HEK293 (cell line): ENCODE data around the gene ANKRD11.
A peak's percentile ranks its signal among the peaks of the same experiment; 100 is the strongest.

Source experiments
- BCL11A ChIP-seq: fragments of 450-650 bp; formaldehyde crosslinking; IDR thresholded peaks from 2 replicates; pipeline ENCODE4 v1.5.1; 2016; ENCODE audit warnings: low read depth, missing biosample characterization, missing genetic modification characterization
- EGR2 ChIP-seq: fragments of 450-650 bp; formaldehyde crosslinking; IDR thresholded peaks from 2 replicates; pipeline ENCODE4 v1.5.1; 2016; ENCODE audit warnings: low read depth, missing biosample characterization, missing genetic modification characterization
- FEZF1 ChIP-seq: fragments of 450-650 bp; formaldehyde crosslinking; IDR thresholded peaks from 2 replicates; pipeline ENCODE4 v1.5.1; 2016; ENCODE audit warnings: missing biosample characterization, missing genetic modification characterization
- GLIS1 ChIP-seq: fragments of 450-650 bp; formaldehyde crosslinking; IDR thresholded peaks from 2 replicates; pipeline ENCODE4 v1.5.1; 2016; ENCODE audit warnings: missing biosample characterization, missing genetic modification characterization
- HOXA7 ChIP-seq: sonication (generic); formaldehyde crosslinking; IDR thresholded peaks from 2 replicates; pipeline ENCODE4 v1.8.1; 2022; ENCODE audit warnings: missing genetic modification reagents, borderline replicate concordance
- KLF10 ChIP-seq: fragments of 450-650 bp; IDR thresholded peaks from 2 replicates; pipeline ENCODE4 v1.5.1; 2018; ENCODE audit warnings: missing biosample characterization, mild to moderate bottlenecking, missing genetic modification characterization
- KLF16 ChIP-seq: fragments of 450-650 bp; formaldehyde crosslinking; IDR thresholded peaks from 2 replicates; pipeline ENCODE4 v1.5.1; 2017; ENCODE audit warnings: missing biosample characterization, missing genetic modification characterization
- REPIN1 ChIP-seq: fragments of 450-650 bp; formaldehyde crosslinking; IDR thresholded peaks from 2 replicates; pipeline ENCODE4 v1.5.1; 2017; ENCODE audit warnings: missing biosample characterization, missing genetic modification characterization, low read depth
- YY1 ChIP-seq: fragments of 450-650 bp; formaldehyde crosslinking; IDR thresholded peaks from 2 replicates; pipeline ENCODE4 v1.5.1; 2018; ENCODE audit warnings: missing biosample characterization, missing genetic modification characterization
- ZBTB6 ChIP-seq: fragments of 450-650 bp; formaldehyde crosslinking; IDR thresholded peaks from 2 replicates; pipeline ENCODE4 v1.5.1; 2017; ENCODE audit warnings: missing biosample characterization, missing genetic modification characterization
- ZFHX2 ChIP-seq: fragments of 450-650 bp; formaldehyde crosslinking; conservative IDR thresholded peaks from 2 replicates; pipeline ENCODE4 v1.5.1; 2016; ENCODE audit warnings: missing biosample characterization, missing genetic modification characterization
- ZFP37 ChIP-seq: fragments of 450-650 bp; formaldehyde crosslinking; IDR thresholded peaks from 2 replicates; pipeline ENCODE4 v1.5.1; 2016; ENCODE audit warnings: missing biosample characterization, missing genetic modification characterization
- ZNF121 ChIP-seq: fragments of 450-650 bp; formaldehyde crosslinking; IDR thresholded peaks from 2 replicates; pipeline ENCODE4 v1.5.1; 2016; ENCODE audit warnings: missing biosample characterization, missing genetic modification characterization
- ZNF132 ChIP-seq: fragments of 450-650 bp; formaldehyde crosslinking; IDR thresholded peaks from 2 replicates; pipeline ENCODE4 v1.5.1; 2017; ENCODE audit warnings: missing biosample characterization, missing genetic modification characterization, borderline replicate concordance
- ZNF19 ChIP-seq: fragments of 450-650 bp; formaldehyde crosslinking; IDR thresholded peaks from 2 replicates; pipeline ENCODE4; 2016; ENCODE audit warnings: missing biosample characterization, missing genetic modification characterization, low read depth
- ZNF24 ChIP-seq: fragments of 450-650 bp; formaldehyde crosslinking; IDR thresholded peaks from 2 replicates; pipeline ENCODE4 v1.5.1; 2016; ENCODE audit warnings: missing biosample characterization, missing genetic modification characterization
- ZNF248 ChIP-seq: fragments of 450-650 bp; formaldehyde crosslinking; IDR thresholded peaks from 2 replicates; pipeline ENCODE4 v1.5.1; 2017; ENCODE audit warnings: missing biosample characterization, missing genetic modification characterization
- ZNF274 ChIP-seq, 2 experiments: fragments of 200-500 bp in 1 of 2; fragments of 450-650 bp in 1 of 2; sonication (Bioruptor generic) in 1 of 2; formaldehyde crosslinking in 1 of 2; IDR thresholded peaks; 2 replicates each; pipeline versions ENCODE4 v1.5.1 to v1.6.1; 2014 to 2016; ENCODE audit warnings: borderline replicate concordance in 1 of 2, inconsistent platforms in 1 of 2, low read length in 1 of 2, missing biosample characterization in 1 of 2, missing genetic modification characterization in 1 of 2
- ZNF335 ChIP-seq: fragments of 450-650 bp; formaldehyde crosslinking; conservative IDR thresholded peaks from 2 replicates; pipeline ENCODE4 v1.5.1; 2016; ENCODE audit warnings: missing biosample characterization, missing genetic modification characterization
- ZNF350 ChIP-seq: fragments of 450-650 bp; formaldehyde crosslinking; IDR thresholded peaks from 2 replicates; pipeline ENCODE4 v1.5.0; 2017; ENCODE audit warnings: missing biosample characterization, mild to moderate bottlenecking, missing genetic modification characterization
- ZNF416 ChIP-seq: fragments of 450-650 bp; formaldehyde crosslinking; IDR thresholded peaks from 2 replicates; pipeline ENCODE4 v1.5.1; 2016; ENCODE audit warnings: missing biosample characterization, missing genetic modification characterization
- ZNF426 ChIP-seq: fragments of 450-650 bp; formaldehyde crosslinking; IDR thresholded peaks from 2 replicates; pipeline ENCODE4 v1.5.1; 2017; ENCODE audit warnings: missing biosample characterization, missing genetic modification characterization, mild to moderate bottlenecking, inconsistent platforms, moderate library complexity
- ZNF529 ChIP-seq: fragments of 450-650 bp; formaldehyde crosslinking; IDR thresholded peaks from 2 replicates; pipeline ENCODE4 v1.5.1; 2017; ENCODE audit warnings: missing genetic modification characterization, missing biosample characterization; ENCODE audit not compliant: insufficient replicate concordance
- ZNF548 ChIP-seq: fragments of 450-650 bp; formaldehyde crosslinking; IDR thresholded peaks from 2 replicates; pipeline ENCODE4 v1.5.1; 2016; ENCODE audit warnings: missing biosample characterization, missing genetic modification characterization
- ZNF561 ChIP-seq: fragments of 450-650 bp; IDR thresholded peaks from 2 replicates; pipeline ENCODE4 v1.5.1; 2018; ENCODE audit warnings: missing biosample characterization, missing genetic modification characterization, borderline replicate concordance
- ZNF596 ChIP-seq: fragments of 450-650 bp; IDR thresholded peaks from 2 replicates; pipeline ENCODE4 v1.5.0; 2018; ENCODE audit warnings: missing biosample characterization, mild to moderate bottlenecking, missing genetic modification characterization, moderate library complexity
- ZNF658 ChIP-seq: fragments of 450-650 bp; formaldehyde crosslinking; IDR thresholded peaks from 2 replicates; pipeline ENCODE4; 2016; ENCODE audit warnings: missing biosample characterization, missing genetic modification characterization
- ZNF660 ChIP-seq: fragments of 450-650 bp; IDR thresholded peaks from 2 replicates; pipeline ENCODE4 v1.5.1; 2018; ENCODE audit warnings: missing biosample characterization, mild to moderate bottlenecking, missing genetic modification characterization
- ZNF664 ChIP-seq: fragments of 450-650 bp; formaldehyde crosslinking; IDR thresholded peaks from 2 replicates; pipeline ENCODE4 v1.5.1; 2016; ENCODE audit warnings: missing biosample characterization, missing genetic modification characterization
- ZNF677 ChIP-seq: fragments of 450-650 bp; IDR thresholded peaks from 2 replicates; pipeline ENCODE4 v1.5.0; 2018; ENCODE audit warnings: missing biosample characterization, mild to moderate bottlenecking, missing genetic modification characterization, moderate library complexity
- ZNF701 ChIP-seq: fragments of 450-650 bp; formaldehyde crosslinking; IDR thresholded peaks from 2 replicates; pipeline ENCODE4 v1.5.1; 2016; ENCODE audit warnings: missing biosample characterization, missing genetic modification characterization
- ZNF707 ChIP-seq: fragments of 450-650 bp; formaldehyde crosslinking; IDR thresholded peaks from 2 replicates; pipeline ENCODE4 v1.5.1; 2016; ENCODE audit warnings: missing biosample characterization, missing genetic modification characterization
- ZNF843 ChIP-seq: fragments of 450-650 bp; formaldehyde crosslinking; IDR thresholded peaks from 2 replicates; pipeline ENCODE4 v1.5.1; 2016; ENCODE audit warnings: missing biosample characterization, missing genetic modification characterization
- ZSCAN23 ChIP-seq: fragments of 450-650 bp; formaldehyde crosslinking; IDR thresholded peaks from 2 replicates; pipeline ENCODE4 v1.5.1; 2016; ENCODE audit warnings: missing biosample characterization, missing genetic modification characterization
- TF ChIP-seq, protein P1 (sequence below): fragments of 450-650 bp; formaldehyde crosslinking; IDR thresholded peaks from 2 replicates; pipeline ENCODE4 v1.5.1; 2017; ENCODE audit warnings: missing biosample characterization, missing genetic modification characterization
- TF ChIP-seq, protein P2 (sequence below): fragments of 450-650 bp; IDR thresholded peaks from 2 replicates; pipeline ENCODE4 v1.5.1; 2018; ENCODE audit warnings: missing biosample characterization, missing genetic modification characterization
- TF ChIP-seq, protein P3 (sequence below): fragments of 450-650 bp; formaldehyde crosslinking; IDR thresholded peaks from 2 replicates; pipeline ENCODE4 v1.5.1; 2017; ENCODE audit warnings: missing biosample characterization, missing genetic modification characterization

The ANKRD11 gene

DNA sequence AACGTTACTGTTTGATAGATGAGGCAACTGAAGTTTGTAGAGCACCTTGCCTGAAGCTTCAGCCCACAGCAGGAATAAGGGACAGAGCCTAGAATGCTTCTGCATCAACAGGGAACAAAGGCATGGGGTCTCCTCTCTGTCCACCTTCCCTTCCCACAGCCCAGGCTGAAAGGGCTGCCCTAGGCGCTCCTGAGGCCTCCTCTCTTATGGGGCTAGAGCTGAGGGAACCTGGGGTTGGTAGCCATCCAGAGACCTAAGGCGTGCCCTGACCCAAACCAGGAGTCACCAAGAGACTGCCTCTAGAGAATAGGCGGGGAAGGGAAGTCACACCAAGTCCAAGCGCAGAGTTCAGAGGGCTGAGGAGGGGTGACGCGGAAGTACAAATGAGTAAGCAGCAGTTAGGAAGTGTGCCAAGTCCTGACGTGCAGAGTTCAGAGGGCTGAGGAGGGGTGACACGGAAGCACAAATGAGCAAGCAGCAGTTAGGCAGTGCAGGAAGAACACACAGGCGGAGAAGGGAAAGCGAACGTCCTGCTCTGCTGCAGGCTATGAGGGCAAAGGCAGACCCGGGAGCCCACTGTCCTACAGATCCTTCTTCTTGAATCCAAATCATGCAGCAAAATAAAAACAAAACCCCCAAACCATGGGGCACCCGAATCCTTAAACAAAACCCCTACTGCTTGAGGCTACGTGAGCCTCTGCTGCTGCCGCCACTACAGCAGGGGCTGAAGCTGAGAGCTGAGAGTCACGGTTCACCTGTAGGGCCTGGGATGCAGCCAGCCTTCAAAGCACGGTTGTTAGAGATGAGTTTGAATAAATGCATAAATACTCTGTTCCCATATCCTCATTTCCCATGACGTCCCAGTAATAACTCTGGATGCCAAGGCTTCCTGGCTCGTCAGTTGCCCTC, 15.1 kb upstream of the ANKRD11 start (continued):
- TF ChIP-seq, protein P1, sequence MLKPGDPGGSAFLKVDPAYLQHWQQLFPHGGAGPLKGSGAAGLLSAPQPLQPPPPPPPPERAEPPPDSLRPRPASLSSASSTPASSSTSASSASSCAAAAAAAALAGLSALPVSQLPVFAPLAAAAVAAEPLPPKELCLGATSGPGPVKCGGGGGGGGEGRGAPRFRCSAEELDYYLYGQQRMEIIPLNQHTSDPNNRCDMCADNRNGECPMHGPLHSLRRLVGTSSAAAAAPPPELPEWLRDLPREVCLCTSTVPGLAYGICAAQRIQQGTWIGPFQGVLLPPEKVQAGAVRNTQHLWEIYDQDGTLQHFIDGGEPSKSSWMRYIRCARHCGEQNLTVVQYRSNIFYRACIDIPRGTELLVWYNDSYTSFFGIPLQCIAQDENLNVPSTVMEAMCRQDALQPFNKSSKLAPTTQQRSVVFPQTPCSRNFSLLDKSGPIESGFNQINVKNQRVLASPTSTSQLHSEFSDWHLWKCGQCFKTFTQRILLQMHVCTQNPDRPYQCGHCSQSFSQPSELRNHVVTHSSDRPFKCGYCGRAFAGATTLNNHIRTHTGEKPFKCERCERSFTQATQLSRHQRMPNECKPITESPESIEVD (tag by site-specific recombination), result no peak
- TF ChIP-seq ZNF658 (tag by site-specific recombination) (no peak), ZNF707 (tag by site-specific recombination) (no peak), ZNF416 (no peak), ZNF24 (tag by site-specific recombination) (no peak), HOXA7 (CRISPR knock-in tag) (no peak), YY1 (tag by site-specific recombination) (no peak), REPIN1 (tag by site-specific recombination) (no peak), ZNF561 (tag by site-specific recombination) (no peak), ZNF350 (tag by site-specific recombination) (no peak), BCL11A (no peak), ZNF664 (tag by site-specific recombination) (no peak; the same call in 1 of the 2 replicates), ZNF426 (tag by site-specific recombination) (no peak), EGR2 (no peak), ZNF248 (tag by site-specific recombination) (no peak), ZNF701 (tag by site-specific recombination) (no peak), ZBTB6 (tag by site-specific recombination) (no peak), ZNF548 (tag by site-specific recombination) (no peak), ZFP37 (tag by site-specific recombination) (no peak), ZNF677 (tag by site-specific recombination) (no peak), ZNF121 (no peak), ZNF660 (tag by site-specific recombination) (peak; percentile 36; the same call in 1 of the 2 replicates), ZNF843 (no peak), KLF10 (tag by site-specific recombination) (no peak), ZNF274 (IDR thresholded peaks at IDR 0.05; ENCODE audit: low read length) (no peak), ZNF274 (tag by site-specific recombination; IDR thresholded peaks at IDR 0.05; ENCODE audit: borderline replicate concordance) (no peak), GLIS1 (tag by site-specific recombination) (no peak), ZNF19 (no peak), ZFHX2 (no peak), ZNF529 (tag by site-specific recombination) (no peak), FEZF1 (tag by site-specific recombination) (peak; percentile 78; the same call in 1 of the 2 replicates), ZSCAN23 (no peak), ZNF132 (tag by site-specific recombination) (no peak), ZNF596 (tag by site-specific recombination) (no peak), KLF16 (tag by site-specific recombination) (no peak), ZNF335 (tag by site-specific recombination) (peak; percentile 45)
- TF ChIP-seq, protein P2, sequence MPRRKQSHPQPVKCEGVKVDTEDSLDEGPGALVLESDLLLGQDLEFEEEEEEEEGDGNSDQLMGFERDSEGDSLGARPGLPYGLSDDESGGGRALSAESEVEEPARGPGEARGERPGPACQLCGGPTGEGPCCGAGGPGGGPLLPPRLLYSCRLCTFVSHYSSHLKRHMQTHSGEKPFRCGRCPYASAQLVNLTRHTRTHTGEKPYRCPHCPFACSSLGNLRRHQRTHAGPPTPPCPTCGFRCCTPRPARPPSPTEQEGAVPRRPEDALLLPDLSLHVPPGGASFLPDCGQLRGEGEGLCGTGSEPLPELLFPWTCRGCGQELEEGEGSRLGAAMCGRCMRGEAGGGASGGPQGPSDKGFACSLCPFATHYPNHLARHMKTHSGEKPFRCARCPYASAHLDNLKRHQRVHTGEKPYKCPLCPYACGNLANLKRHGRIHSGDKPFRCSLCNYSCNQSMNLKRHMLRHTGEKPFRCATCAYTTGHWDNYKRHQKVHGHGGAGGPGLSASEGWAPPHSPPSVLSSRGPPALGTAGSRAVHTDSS, result no peak
- TF ChIP-seq, protein P3, sequence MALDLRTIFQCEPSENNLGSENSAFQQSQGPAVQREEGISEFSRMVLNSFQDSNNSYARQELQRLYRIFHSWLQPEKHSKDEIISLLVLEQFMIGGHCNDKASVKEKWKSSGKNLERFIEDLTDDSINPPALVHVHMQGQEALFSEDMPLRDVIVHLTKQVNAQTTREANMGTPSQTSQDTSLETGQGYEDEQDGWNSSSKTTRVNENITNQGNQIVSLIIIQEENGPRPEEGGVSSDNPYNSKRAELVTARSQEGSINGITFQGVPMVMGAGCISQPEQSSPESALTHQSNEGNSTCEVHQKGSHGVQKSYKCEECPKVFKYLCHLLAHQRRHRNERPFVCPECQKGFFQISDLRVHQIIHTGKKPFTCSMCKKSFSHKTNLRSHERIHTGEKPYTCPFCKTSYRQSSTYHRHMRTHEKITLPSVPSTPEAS (tag by site-specific recombination), result no peak
